Muscle of leg (tissue), 11 donors: Measurements from ENCODE around the gene KRCC1. TPM values are rescaled to one million over a fixed set of nuclear protein-coding genes. Genes with fewer than 3 reads are reported as not detected.

Source experiments
- DNase-seq: peaks from one replicate; pipeline ENCODE4 v3.0.0; 2013
- H3K27ac ChIP-seq: one replicate; pipeline ENCODE4 v1.5.1; 2013; ENCODE audit warnings: mild to moderate bottlenecking, low read length, control low read depth
- H3K27me3 ChIP-seq: one replicate; pipeline ENCODE4 v1.6.1; 2013; ENCODE audit warnings: low read length; ENCODE audit not compliant: control insufficient read depth, insufficient read depth
- H3K36me3 ChIP-seq: one replicate; pipeline ENCODE4 v1.6.1; 2013; ENCODE audit warnings: low read length; ENCODE audit not compliant: control insufficient read depth, insufficient read depth
- H3K4me1 ChIP-seq: one replicate; pipeline ENCODE4 v1.6.1; 2013; ENCODE audit warnings: low read length; ENCODE audit not compliant: control insufficient read depth, insufficient read depth
- H3K4me3 ChIP-seq: one replicate; pipeline ENCODE4 v1.5.1; 2013; ENCODE audit warnings: low read length, control low read depth
- H3K9me3 ChIP-seq: replicated peaks from 2 replicates; pipeline ENCODE4 v1.6.1; 2013; ENCODE audit warnings: low read depth, low read length; ENCODE audit not compliant: control insufficient read depth
- WGBS: methylation state at CpG from one replicate; pipeline ENCODE4 v1.1.5; 2013; ENCODE audit warnings: missing lambda C conversion rate; ENCODE audit not compliant: insufficient coverage; 5-methylcytosine and 5-hydroxymethylcytosine counted together
- polyA plus RNA-seq, 8 donors: library from polyadenylated mRNA; unstranded; fragments of 120-200 nt; gene quantifications; one replicate each; pipeline versions ENCODE4 v1.2.1 to v1.2.3, GENCODE V29; 2013; ENCODE audit warnings: inconsistent platforms in 1 of 8, low replicate concordance in 1 of 8; ENCODE audit not compliant: insufficient read length in 8 of 8, insufficient read depth in 1 of 8
- total RNA-seq: library from RNA; stranded (reverse); fragments of 120-200 nt; gene quantifications from one replicate; pipeline ENCODE4 v1.2.4, GENCODE V29; 2013

KRCC1 gene
- total and polyA plus RNA-seq, 9 donors: 30.8 to 38.3 (median 35.6) TPM

DNA sequence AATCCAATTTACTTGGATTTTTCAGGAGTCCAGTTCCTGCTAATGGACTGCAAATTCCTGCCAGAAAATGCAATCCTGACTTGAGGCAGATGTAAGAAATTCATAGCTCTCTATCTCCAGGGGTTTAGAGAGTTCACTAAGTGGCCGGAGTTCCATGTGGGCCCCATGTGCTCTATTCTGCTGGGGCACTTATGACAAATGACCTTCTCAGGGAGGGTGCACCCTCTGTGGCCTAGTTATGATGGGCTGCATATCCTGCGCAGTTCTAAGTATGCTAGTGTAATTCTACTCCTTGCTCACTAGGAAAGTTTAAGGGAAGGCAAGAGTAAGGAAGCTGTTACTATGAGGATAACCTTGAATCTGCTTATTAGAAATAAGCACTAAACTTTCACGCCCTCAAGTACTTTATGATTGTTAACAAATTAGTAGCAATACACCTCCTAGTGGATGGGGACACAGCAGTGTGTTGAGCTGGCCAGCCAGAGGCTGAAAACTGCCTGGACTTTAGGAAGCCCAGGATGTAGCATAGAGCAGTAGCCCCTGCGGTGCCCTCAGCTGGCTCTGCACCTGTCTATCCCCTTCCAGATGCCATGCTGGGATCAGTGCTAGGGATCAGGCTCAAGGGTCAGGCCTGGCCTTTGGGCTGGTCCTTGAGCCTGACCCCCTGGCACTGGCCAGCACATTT, 26.5 kb upstream of the KRCC1 start:
- no peak overlapping the region for H3K4me3 ChIP-seq
- no peak overlapping the region for H3K27ac ChIP-seq
- H3K36me3 ChIP-seq: peaks cover 11% of the 10 kb centered on the region
- peak; percentile 27 for DNase-seq
- peaks cover 21% of the 10 kb centered on the region for H3K4me1 ChIP-seq
- WGBS: 58% methylated on average over 2 of the region's 4 CpGs
- H3K27me3 ChIP-seq: no peaks in the 10 kb centered on the region
- H3K9me3 ChIP-seq: no peaks in the 10 kb centered on the region

DNA sequence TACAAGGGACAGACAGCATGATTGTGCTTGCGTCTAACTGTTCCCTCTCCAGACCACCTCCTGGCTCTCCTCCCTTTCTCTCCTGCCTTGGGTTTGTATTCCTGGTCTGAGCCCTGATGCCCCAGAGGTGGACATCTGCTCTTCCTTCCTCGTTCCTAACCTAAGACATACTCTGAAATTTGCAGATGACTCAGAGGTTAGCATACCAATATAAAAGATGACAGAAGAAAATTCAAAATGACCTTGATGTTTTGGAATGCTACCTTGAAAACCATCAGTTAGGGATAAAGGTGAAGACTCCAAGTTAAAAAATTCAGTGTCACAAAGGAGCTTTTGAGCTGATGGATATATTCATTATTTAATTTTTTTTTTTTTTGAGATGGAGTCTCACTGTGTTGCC, 25.0 kb upstream of the KRCC1 start:
- Histone ChIP-seq H3K27me3 (no peaks in the 10 kb centered on the region), H3K4me3 (no peak overlapping the region), H3K36me3 (peaks cover 8% of the 10 kb centered on the region), H3K4me1 (peaks cover 29% of the 10 kb centered on the region), H3K27ac (no peak overlapping the region), H3K9me3 (no peaks in the 10 kb centered on the region)
- WGBS: no CpG with 5 or more reads among the region's 2 CpGs
- DNase-seq: no peak

- H3K27me3 ChIP-seq: no peaks in the 10 kb centered on the region
- DNase-seq: no peak
- peaks cover 3% of the 10 kb centered on the region for H3K9me3 ChIP-seq
- no CpG with 5 or more reads among the region's 3 CpGs for WGBS
- peaks cover 31% of the 10 kb centered on the region for H3K4me1 ChIP-seq
- H3K36me3 ChIP-seq: no peaks in the 10 kb centered on the region
- H3K27ac ChIP-seq: no peak overlapping the region
- H3K4me3 ChIP-seq: no peak overlapping the region
Observed at GRCh38 chr2:88078643-88079172, 23.1 kb upstream of the KRCC1 start.

GRCh38 chr2:88077080-88077479, 21.5 kb upstream of the KRCC1 start:
- Histone ChIP-seq H3K27ac (peak overlapping the region; percentile 82), H3K4me3 (no peak overlapping the region)
- DNase-seq: peak; percentile 85

DNA sequence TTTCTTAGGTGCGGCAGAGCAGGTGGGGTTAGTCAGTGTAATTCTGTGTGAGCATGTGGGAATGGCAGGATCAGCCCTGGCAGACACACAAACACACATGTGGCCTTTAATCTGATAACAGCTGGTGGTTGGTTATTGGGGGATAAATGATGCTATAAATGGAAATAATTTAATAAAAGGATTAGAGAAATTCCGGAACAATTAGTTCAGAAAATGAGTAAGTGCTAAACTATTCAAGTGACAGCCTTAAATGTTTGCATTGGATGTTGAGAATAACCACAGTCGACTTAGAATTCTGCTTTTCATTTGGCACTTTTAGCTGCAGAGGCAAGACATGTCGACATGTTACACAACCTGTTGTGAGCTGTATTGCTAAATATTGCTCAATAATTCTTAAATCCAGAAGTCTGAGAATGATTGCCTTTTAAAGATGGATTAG, 19.3 kb upstream of the KRCC1 start:
- Histone ChIP-seq H3K36me3 (no peaks in the 10 kb centered on the region), H3K27ac (peak overlapping the region; percentile 47), H3K27me3 (no peaks in the 10 kb centered on the region), H3K4me3 (no peak overlapping the region), H3K4me1 (peaks cover 19% of the 10 kb centered on the region), H3K9me3 (peaks cover 3% of the 10 kb centered on the region)
- 48% methylated on average over 2 of the region's 4 CpGs for WGBS
- peak; percentile 41 for DNase-seq

More at GRCh38 chr2:88077080-88077479, 21.5 kb upstream of the KRCC1 start:
- H3K36me3 ChIP-seq: no peaks in the 10 kb centered on the region
- peaks cover 27% of the 10 kb centered on the region for H3K4me1 ChIP-seq
- H3K27me3 ChIP-seq: no peaks in the 10 kb centered on the region
- WGBS: 47% methylated on average over 2 of the region's 8 CpGs
- H3K9me3 ChIP-seq: peaks cover 3% of the 10 kb centered on the region

DNA sequence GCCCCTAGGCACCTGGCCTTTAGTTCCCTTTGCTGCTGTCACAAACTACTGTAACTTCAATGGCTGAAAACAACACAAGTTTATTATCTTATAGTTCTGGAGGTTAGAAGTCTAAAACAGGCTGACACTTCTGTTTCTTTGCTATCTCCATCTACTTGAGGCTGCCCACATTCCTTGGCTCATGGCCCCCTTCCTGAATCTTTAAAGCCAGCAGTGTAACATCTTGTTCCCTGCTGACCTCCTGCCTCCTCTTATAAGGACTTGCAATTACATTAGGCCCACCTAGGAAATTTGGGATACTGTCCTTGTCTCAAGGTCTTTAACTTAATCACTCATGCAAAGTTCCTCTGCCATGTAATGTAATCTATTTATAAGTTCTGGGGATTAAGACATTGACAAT, 18.6 kb upstream of the KRCC1 start:
- no peak overlapping the region for H3K4me3 ChIP-seq
- no peaks in the 10 kb centered on the region for H3K27me3 ChIP-seq
- peaks cover 19% of the 10 kb centered on the region for H3K4me1 ChIP-seq
- no peak for DNase-seq
- no peaks in the 10 kb centered on the region for H3K36me3 ChIP-seq
- peaks cover 3% of the 10 kb centered on the region for H3K9me3 ChIP-seq
- H3K27ac ChIP-seq: no peak overlapping the region

DNA sequence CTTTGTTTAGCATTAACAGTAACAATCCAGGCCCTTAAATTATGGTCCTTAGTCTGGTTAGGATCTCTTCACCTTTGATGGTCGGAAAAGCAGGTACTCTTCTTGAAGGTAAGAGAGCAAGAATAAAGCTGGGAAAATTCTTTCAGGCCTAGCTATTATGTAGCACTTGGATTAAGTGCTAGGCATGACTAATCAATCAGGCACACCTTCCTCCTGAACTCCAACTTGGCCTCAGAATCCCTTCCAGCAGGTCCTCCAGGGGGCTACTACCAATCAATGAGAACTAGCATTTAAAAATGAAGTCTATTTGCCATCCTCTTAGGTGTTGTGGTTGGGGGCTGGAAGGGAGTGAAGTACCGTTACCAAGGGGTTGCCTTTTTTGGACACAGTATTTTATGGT, 15.8 kb upstream of the KRCC1 start:
- no peak for DNase-seq
- H3K27ac ChIP-seq: no peak overlapping the region
- 88% methylated on average over 1 of the region's 2 CpGs for WGBS
- peaks cover 3% of the 10 kb centered on the region for H3K9me3 ChIP-seq
- H3K27me3 ChIP-seq: no peaks in the 10 kb centered on the region
- no peak overlapping the region for H3K4me3 ChIP-seq
- H3K4me1 ChIP-seq: peaks cover 15% of the 10 kb centered on the region
- H3K36me3 ChIP-seq: no peaks in the 10 kb centered on the region

- H3K36me3 ChIP-seq: no peaks in the 10 kb centered on the region
- H3K27ac ChIP-seq: peak overlapping the region; percentile 37
- no peaks in the 10 kb centered on the region for H3K27me3 ChIP-seq
- H3K9me3 ChIP-seq: peaks cover 3% of the 10 kb centered on the region
- no peak for DNase-seq
- WGBS: no CpG with 5 or more reads among the region's 1 CpG
- peak overlapping the region; percentile 54 for H3K4me3 ChIP-seq
- peaks cover 14% of the 10 kb centered on the region for H3K4me1 ChIP-seq
Observed at GRCh38 chr2:88070055-88070454, 14.5 kb upstream of the KRCC1 start.

- H3K27me3 ChIP-seq: no peaks in the 10 kb centered on the region
- no peak for DNase-seq
- H3K36me3 ChIP-seq: no peaks in the 10 kb centered on the region
- peaks cover 3% of the 10 kb centered on the region for H3K9me3 ChIP-seq
- peaks cover 12% of the 10 kb centered on the region for H3K4me1 ChIP-seq
- peak overlapping the region; percentile 54 for H3K4me3 ChIP-seq
- peak overlapping the region; percentile 97 for H3K27ac ChIP-seq
Observed at GRCh38 chr2:88069117-88069516, 13.5 kb upstream of the KRCC1 start.

GRCh38 chr2:88068044-88068443, 12.5 kb upstream of the KRCC1 start:
- no peak for DNase-seq
- no peaks in the 10 kb centered on the region for H3K9me3 ChIP-seq
- peak overlapping the region; percentile 97 for H3K27ac ChIP-seq
- peak overlapping the region; percentile 54 for H3K4me3 ChIP-seq
- H3K36me3 ChIP-seq: no peaks in the 10 kb centered on the region
- H3K27me3 ChIP-seq: no peaks in the 10 kb centered on the region
- H3K4me1 ChIP-seq: peaks cover 12% of the 10 kb centered on the region
- WGBS: no CpG with 5 or more reads among the region's 2 CpGs
